ENCODE data around the gene LAGE3. TPM values are rescaled to one million over a fixed set of nuclear protein-coding genes. Genes with fewer than 3 reads are reported as not detected.

Gene LAGE3
- total RNA-seq, 2 donors from 2014 or later: 29.5 to 34.1 TPM

GRCh38 chrX:154430916-154431315 is 48.2 kb downstream of the LAGE3 start:
- no peaks in the 10 kb centered on the region for H3K9me3 ChIP-seq (ENCODE audit: control insufficient read depth, low read length)
- no peaks in the 10 kb centered on the region for H3K27me3 ChIP-seq (ENCODE audit: control insufficient read depth, insufficient read depth, low read length, poor library complexity, severe bottlenecking)
- peaks cover 11% of the 10 kb centered on the region for H3K36me3 Mint-ChIP-seq (ENCODE audit: low read depth)
- DNase-seq: no peak
- no peak overlapping the region for H3K27ac Mint-ChIP-seq
- no peak overlapping the region for H3K4me3 Mint-ChIP-seq
- H3K4me3 ChIP-seq (ENCODE audit: low read length): no peak overlapping the region
- no peaks in the 10 kb centered on the region for H3K4me1 ChIP-seq (ENCODE audit: control insufficient read depth, insufficient read depth, low read length)
- no peaks in the 10 kb centered on the region for H3K4me1 Mint-ChIP-seq
- peaks cover 70% of the 10 kb centered on the region for H3K9me3 Mint-ChIP-seq
- no peaks in the 10 kb centered on the region for H3K36me3 ChIP-seq (ENCODE audit: control insufficient read depth, insufficient read depth, low read length)
- no peak overlapping the region for H3K27ac ChIP-seq (ENCODE audit: low read depth, low read length)
- no peak for TF ChIP-seq CTCF (conservative IDR thresholded peaks at IDR 0.05)
- H3K9ac ChIP-seq (ENCODE audit: extremely low read depth, low read length, poor library complexity, severe bottlenecking): no peak overlapping the region
- 87 to 100% methylated on average over 1 to 6 of the region's 7 CpGs for WGBS, 2 experiments (ENCODE audit: insufficient coverage in 1 of 2, insufficient read length in 1 of 2)
- no peaks in the 10 kb centered on the region for H3K27me3 Mint-ChIP-seq (ENCODE audit: insufficient read depth)

- H3K27ac ChIP-seq (ENCODE audit: low read depth, low read length): no peak overlapping the region
- H3K27ac Mint-ChIP-seq: no peak overlapping the region
- no peak overlapping the region for H3K4me3 Mint-ChIP-seq
These were observed 48.6 kb downstream of the LAGE3 start for GRCh38 chrX:154430479-154430878.

GRCh38 chrX:154429711-154430110 is 49.4 kb downstream of the LAGE3 start:
- Mint-ChIP-seq H3K36me3 (ENCODE audit: low read depth) (peaks cover 11% of the 10 kb centered on the region), H3K4me3 (peak overlapping the region; percentile 68), H3K27me3 (ENCODE audit: insufficient read depth) (no peaks in the 10 kb centered on the region), H3K9me3 (peaks cover 64% of the 10 kb centered on the region), H3K4me1 (no peaks in the 10 kb centered on the region), H3K27ac (no peak overlapping the region)
- TF ChIP-seq CTCF (conservative IDR thresholded peaks at IDR 0.05): no peak
- H3K4me1 ChIP-seq (ENCODE audit: control insufficient read depth, insufficient read depth, low read length): no peaks in the 10 kb centered on the region
- no peaks in the 10 kb centered on the region for H3K36me3 ChIP-seq (ENCODE audit: control insufficient read depth, insufficient read depth, low read length)
- no peak overlapping the region for H3K9ac ChIP-seq (ENCODE audit: extremely low read depth, low read length, poor library complexity, severe bottlenecking)
- WGBS, 2 experiments (ENCODE audit: insufficient coverage in 1 of 2, insufficient read length in 1 of 2): 100% methylated on average over 2 of the region's 2 CpGs; no CpG with 5 or more reads in 1 of the 2 experiments
- H3K4me3 ChIP-seq (ENCODE audit: low read length): peak overlapping the region; percentile 84
- H3K27me3 ChIP-seq (ENCODE audit: control insufficient read depth, insufficient read depth, low read length, poor library complexity, severe bottlenecking): no peaks in the 10 kb centered on the region
- DNase-seq: no peak
- H3K27ac ChIP-seq (ENCODE audit: low read depth, low read length): no peak overlapping the region
- no peaks in the 10 kb centered on the region for H3K9me3 ChIP-seq (ENCODE audit: control insufficient read depth, low read length)

More at GRCh38 chrX:154430479-154430878, 48.6 kb downstream of the LAGE3 start:
- H3K27me3 ChIP-seq (ENCODE audit: control insufficient read depth, insufficient read depth, low read length, poor library complexity, severe bottlenecking): no peaks in the 10 kb centered on the region
- WGBS, 2 experiments (ENCODE audit: insufficient coverage in 1 of 2, insufficient read length in 1 of 2): 83 to 90% methylated on average over 6 of the region's 6 CpGs
- no peaks in the 10 kb centered on the region for H3K9me3 ChIP-seq (ENCODE audit: control insufficient read depth, low read length)
- no peaks in the 10 kb centered on the region for H3K36me3 ChIP-seq (ENCODE audit: control insufficient read depth, insufficient read depth, low read length)
- Mint-ChIP-seq H3K9me3 (peaks cover 66% of the 10 kb centered on the region), H3K4me1 (no peaks in the 10 kb centered on the region), H3K36me3 (ENCODE audit: low read depth) (peaks cover 11% of the 10 kb centered on the region), H3K27me3 (ENCODE audit: insufficient read depth) (no peaks in the 10 kb centered on the region)
- no peak for DNase-seq
- TF ChIP-seq CTCF (conservative IDR thresholded peaks at IDR 0.05): no peak
- H3K4me1 ChIP-seq (ENCODE audit: control insufficient read depth, insufficient read depth, low read length): no peaks in the 10 kb centered on the region
- H3K4me3 ChIP-seq (ENCODE audit: low read length): no peak overlapping the region
- no peak overlapping the region for H3K9ac ChIP-seq (ENCODE audit: extremely low read depth, low read length, poor library complexity, severe bottlenecking)
